Liver (tissue), 9 donors: Measurements from ENCODE around the gene KCNC2. TPM values are rescaled to one million over a fixed set of nuclear protein-coding genes. Genes with fewer than 3 reads are reported as not detected.

Experiments used
- DNase-seq: peaks from one replicate; pipeline ENCODE4 v3.0.0-alpha.2; 2017; ENCODE audit warnings: low spot score
- H3K27ac ChIP-seq, 2 donors: one replicate each; pipeline ENCODE4 v1.7.0; 2013; ENCODE audit warnings: inconsistent platforms in 2 of 2, low read length in 2 of 2, control low read depth in 1 of 2, low read depth in 1 of 2, mild to moderate bottlenecking in 1 of 2
- H3K27me3 ChIP-seq, 4 donors: one replicate each; pipeline versions ENCODE4 v1.6.1 to v1.7.0; 2013; ENCODE audit warnings: low read length in 3 of 4, inconsistent platforms in 1 of 4, mild to moderate bottlenecking in 1 of 4, moderate library complexity in 1 of 4; ENCODE audit not compliant: control insufficient read depth in 4 of 4, insufficient read depth in 4 of 4
- H3K36me3 ChIP-seq, 4 donors: one replicate each; pipeline versions ENCODE4 v1.6.1 to v1.7.0; 2013; ENCODE audit warnings: low read length in 3 of 4, mild to moderate bottlenecking in 3 of 4, low read depth in 1 of 4, moderate library complexity in 1 of 4; ENCODE audit not compliant: control insufficient read depth in 4 of 4, insufficient read depth in 3 of 4
- H3K4me1 ChIP-seq, 4 donors: one replicate each; pipeline versions ENCODE4 v1.6.1 to v1.7.0; 2013; ENCODE audit warnings: low read length in 3 of 4, mild to moderate bottlenecking in 3 of 4, moderate library complexity in 1 of 4; ENCODE audit not compliant: control insufficient read depth in 4 of 4, insufficient read depth in 4 of 4
- H3K4me3 ChIP-seq, 3 donors: one replicate each; pipeline versions ENCODE4 v1.6.1 to v1.7.0; 2013; ENCODE audit warnings: low read length in 3 of 3, control low read depth in 1 of 3, low read depth in 1 of 3, mild to moderate bottlenecking in 1 of 3
- H3K9ac ChIP-seq, 2 donors: one replicate each; pipeline ENCODE4 v1.7.0; 2013; ENCODE audit warnings: low read length in 2 of 2, mild to moderate bottlenecking in 2 of 2, moderate library complexity in 2 of 2, control low read depth in 1 of 2, low read depth in 1 of 2
- H3K9me3 ChIP-seq, 4 donors: one replicate each; pipeline versions ENCODE4 v1.6.1 to v1.7.0; 2013; ENCODE audit warnings: low read length in 3 of 4; ENCODE audit not compliant: control insufficient read depth in 4 of 4
- HNF4G ChIP-seq: IDR thresholded peaks from 2 replicates; pipeline ENCODE4 v1.6.1; 2016; ENCODE audit warnings: antibody characterized with exemption
- NR2F2 ChIP-seq: IDR thresholded peaks from 2 replicates; pipeline ENCODE4 v1.6.1; 2016; ENCODE audit warnings: antibody characterized with exemption
- YY1 ChIP-seq: IDR thresholded peaks from 2 replicates; pipeline ENCODE4 v1.6.1; 2016; ENCODE audit warnings: antibody characterized with exemption, mild to moderate bottlenecking
- WGBS: extraction: QIAGEN DNeasy Blood & Tissue Kit; methylation state at CpG from one replicate; pipeline ENCODE4 v1.1.7; 2013; 5-methylcytosine and 5-hydroxymethylcytosine counted together
- polyA plus RNA-seq, 2 donors: library from polyadenylated mRNA; stranded (reverse) in 1 of 2; unstranded in 1 of 2; fragments of 200-250 nt in 1 of 2; fragments of >200 nt in 1 of 2; fragmentation: Nextera tagmentation in 1 of 2; extraction: Ambion mirVana in 1 of 2; gene quantifications; one replicate each; pipeline versions ENCODE4 v1.2.1 to v1.2.3, GENCODE V29; 2013 to 2015
- total RNA-seq, 2 donors: library from RNA; depleted of rRNA; stranded (reverse); fragments of >200 nt; gene quantifications; one replicate each; pipeline ENCODE4 v1.2.3, GENCODE V29; 2014
- donor health status: healthy.
- donor health status: healthy.
- donor health status: healthy.
- donor health status: healthy.
- donor health status: healthy.

KCNC2 gene
- total and polyA plus RNA-seq, 4 donors: under 0.01 to 0.02 TPM; not detected in 2

DNA sequence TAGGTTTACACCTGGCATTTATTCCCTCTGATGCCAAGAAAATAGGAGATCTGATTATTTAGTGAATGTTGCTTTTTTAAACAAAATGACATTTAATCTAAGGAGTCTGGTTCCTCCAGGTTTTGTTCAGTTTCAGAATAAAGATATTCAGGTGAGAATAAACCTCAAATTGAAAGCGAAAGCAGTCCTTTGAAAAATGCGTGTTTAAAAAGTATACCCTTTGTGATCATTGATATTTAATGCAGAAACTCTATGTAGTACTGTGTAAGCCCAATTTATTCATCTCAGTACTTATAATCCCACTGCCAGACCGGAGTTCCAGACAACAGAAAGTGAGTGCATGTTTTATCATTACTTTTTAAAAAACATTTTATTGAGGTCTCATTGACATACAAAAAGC is 210.2 kb downstream of the KCNC2 start:
- Histone ChIP-seq H3K4me1 (peaks cover 0 to 2% (median under 1%) of the 10 kb centered on the region in 4 donors), H3K9ac (peak overlapping the region; percentile 22 to 95), H3K27me3 (no peaks in the 10 kb centered on the region), H3K9me3 (no peaks in the 10 kb centered on the region), H3K36me3 (no peaks in the 10 kb centered on the region), H3K27ac (peak overlapping the region in 1 of 2 donors; percentile 37), H3K4me3 (peak overlapping the region; percentile 3 to 54 (median 40))
- no peak for DNase-seq
- 40% methylated on average over 3 of the region's 3 CpGs for WGBS
- TF ChIP-seq YY1 (peak; percentile 5), HNF4G (no peak), NR2F2 (no peak)

Other genes starting within 250 kb of the KCNC2 start
- gene CAPS2, start 120.5 kb upstream of the KCNC2 start, total RNA-seq: 1 to 10 TPM; 1.4 to 3.1 TPM
- 1 to 10 TPM in 1 of 2 donors, under 1 TPM in 1; 0.91 to 1.4 TPM for gene CAPS2, start 120.5 kb upstream of the KCNC2 start, polyA plus RNA-seq
- gene GLIPR1L1, start 124.8 kb upstream of the KCNC2 start, total RNA-seq: not detected
- gene GLIPR1L1, start 124.8 kb upstream of the KCNC2 start, polyA plus RNA-seq: not detected
- gene GLIPR1L2, start 181.2 kb upstream of the KCNC2 start, total RNA-seq: under 1 TPM; 0.05 to 0.25 TPM
- under 1 TPM; 0.28 to 0.38 TPM for gene GLIPR1L2, start 181.2 kb upstream of the KCNC2 start, polyA plus RNA-seq